ENCODE measurements around the gene SLAMF9.

SLAMF9 gene

DNA sequence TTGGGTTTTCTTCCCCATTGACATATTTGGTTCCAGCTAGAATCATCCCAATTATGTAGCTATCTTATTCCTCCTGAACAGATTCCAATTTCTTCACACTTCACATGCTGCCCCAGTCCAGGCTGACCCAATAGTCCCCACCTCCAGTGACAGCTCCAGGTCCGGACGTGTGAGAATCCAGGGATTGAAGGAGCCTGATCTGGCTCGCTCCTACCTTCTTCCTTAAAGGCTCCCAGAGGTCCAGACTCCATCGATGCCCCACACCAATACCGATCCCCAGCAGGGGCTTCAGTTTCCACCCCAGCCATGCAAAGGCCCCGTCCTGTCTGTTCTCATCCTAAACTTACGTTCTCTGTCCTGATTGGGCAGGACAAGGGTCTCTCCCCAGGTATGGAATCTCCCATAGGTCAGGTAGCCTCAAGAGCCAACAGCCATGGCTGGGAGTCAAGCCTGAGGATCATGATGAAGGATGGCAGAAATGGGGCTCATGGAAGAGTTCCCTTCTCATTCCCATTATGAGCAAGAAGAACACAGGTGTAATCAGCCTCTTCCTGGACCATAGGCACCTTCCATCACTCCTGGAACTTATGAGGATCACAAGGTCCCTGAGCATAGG is 20.4 kb upstream of the SLAMF9 start:
- no peak for DNase-seq (ENCODE audit: low spot score)

DNA sequence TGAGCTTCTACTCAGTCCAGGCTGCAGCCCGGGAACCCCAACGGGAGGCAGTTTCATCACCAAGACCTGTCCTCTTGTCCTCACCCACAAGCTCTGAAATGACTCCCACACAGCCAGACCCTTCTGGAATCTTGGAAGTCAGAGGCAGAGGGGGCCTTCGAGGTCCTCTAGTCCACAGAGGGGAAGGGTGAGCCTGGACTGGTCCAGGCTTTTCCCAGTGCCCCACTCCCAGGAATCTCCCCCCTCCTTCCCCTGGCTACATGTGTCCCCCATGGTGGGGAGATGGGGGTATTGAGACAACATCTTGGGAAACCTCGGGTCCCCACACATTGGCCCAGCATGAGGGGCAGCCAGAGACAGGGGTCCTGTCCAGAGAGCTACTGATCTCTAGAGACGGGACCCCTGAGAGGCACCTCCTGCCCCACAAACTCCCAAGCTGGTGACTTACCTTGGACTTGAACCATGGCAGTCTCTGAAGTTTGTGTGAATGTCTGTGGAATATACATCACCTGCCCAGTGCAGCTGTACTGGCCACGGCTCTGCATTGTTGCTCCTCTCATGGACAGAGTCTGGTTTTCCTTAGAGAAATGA is 19.4 kb upstream of the SLAMF9 start:
- no peak for DNase-seq (ENCODE audit: low spot score)

DNA sequence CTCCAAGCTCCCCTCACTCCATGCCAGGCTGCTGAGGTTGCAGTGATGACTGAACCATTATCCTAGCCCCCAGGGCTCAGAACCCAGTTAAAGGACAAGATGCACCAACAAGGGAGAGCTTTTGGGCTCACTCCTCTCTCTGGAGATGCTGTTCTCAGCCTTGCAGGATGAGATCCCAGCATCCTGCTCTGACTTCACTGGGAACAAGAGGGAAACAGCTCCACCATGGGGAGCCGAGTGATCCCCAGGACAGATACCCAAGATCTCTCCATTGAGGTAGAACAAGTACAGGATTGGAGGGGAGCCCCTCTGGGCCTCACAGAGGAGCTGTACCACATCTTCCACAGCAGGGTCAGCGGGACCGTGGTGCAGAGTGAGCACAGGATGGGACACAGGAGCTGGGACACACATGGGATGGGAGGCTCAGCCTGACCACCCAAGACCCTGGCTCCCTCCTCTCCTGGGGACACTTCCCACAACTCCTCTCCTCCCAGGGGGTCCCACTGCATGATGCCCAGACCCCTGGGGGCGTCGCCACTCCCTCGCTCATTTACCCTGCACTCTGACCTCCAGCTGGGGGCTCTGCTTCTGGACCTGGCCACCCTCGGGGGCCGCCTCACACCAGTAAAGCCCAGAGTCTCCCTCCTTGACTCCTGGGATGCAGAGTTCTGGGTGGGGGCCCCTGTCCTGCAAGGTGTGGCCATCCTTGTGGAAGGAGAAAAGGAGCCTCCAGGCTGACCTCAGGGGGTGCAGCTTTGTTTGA is 18.6 kb upstream of the SLAMF9 start:
- no peak for DNase-seq (ENCODE audit: low spot score)

DNA sequence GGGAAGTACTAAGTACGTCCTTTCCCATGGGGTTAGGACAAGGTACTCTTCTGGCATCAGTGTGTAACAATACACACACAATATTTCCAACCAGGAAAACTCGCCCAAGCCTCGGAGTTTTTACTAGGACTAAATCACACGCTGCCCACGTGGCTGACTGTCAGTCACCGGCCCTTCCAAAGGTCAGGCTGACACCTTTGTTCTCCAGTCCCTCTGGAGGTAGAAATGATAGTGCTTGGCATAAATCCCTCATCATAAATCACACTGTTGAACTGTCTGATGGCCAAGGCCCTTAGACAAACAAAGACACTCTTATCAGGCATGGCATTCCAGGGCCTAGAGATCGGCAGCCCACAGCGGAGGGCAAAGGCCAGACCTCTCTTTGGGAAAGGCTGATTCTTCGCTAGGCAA is 16.9 kb upstream of the SLAMF9 start:
- DNase-seq (ENCODE audit: low spot score), result peak; percentile 83

DNA sequence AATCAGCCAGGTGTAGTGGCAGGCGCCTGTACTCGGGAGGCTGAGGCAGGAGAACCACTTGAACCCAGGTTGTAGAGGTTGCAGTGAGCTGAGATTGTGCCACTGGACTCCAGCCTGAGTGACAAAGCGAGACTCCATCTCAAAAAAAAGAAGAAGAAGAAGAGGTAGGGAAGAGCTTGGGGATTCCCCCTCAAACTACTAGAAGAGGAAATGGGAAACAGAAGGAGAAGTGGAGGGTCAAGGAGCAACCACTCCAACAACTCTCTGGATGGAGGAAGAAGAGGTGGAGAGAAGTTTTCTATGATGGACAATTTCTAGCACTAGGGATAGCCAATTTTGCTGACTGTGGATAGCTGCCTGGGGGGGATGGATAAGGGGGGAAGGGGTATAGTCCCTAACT is 14.9 kb upstream of the SLAMF9 start:
- no peak for DNase-seq (ENCODE audit: low spot score)

DNA sequence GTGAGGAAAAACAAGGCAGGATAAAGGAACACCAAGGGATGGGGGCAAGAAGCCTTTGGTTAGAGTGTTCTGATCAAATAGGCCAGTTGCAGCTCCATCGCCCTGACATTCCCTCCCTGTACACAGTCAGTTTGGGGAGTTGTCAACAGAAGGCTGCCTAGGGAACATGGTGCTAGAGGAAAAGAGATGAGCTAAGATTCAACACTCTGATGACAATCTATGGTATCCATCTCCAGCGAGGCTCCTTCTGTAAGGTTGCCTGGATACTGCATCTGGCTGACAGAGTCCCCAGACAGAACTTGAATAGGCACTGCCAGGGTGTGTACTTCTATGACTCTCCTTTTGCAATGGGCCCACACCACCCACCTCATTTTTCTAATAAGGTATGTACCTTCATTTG is 11.2 kb upstream of the SLAMF9 start:
- DNase-seq (ENCODE audit: low spot score), result no peak

DNA sequence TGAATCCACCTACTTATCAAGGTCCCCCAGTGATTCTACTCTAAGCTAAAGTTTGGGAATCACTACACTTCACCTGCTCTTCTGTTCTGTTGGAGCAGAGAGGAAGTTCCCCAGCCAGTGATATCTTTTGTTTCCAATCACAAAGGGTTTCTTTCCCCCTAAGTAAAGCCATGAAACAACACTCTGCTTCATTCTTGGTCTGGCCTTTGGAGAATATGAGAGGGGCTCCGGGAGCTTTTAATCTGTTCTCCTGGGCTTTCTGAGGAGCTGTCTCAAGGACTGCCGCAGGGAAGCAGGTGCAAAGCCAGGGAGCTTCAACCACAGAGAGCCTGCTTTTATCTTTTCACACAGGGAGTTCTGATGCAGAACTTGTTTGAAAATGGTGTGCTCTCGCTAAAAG is 10.1 kb upstream of the SLAMF9 start:
- no peak for DNase-seq (ENCODE audit: low spot score)

DNA sequence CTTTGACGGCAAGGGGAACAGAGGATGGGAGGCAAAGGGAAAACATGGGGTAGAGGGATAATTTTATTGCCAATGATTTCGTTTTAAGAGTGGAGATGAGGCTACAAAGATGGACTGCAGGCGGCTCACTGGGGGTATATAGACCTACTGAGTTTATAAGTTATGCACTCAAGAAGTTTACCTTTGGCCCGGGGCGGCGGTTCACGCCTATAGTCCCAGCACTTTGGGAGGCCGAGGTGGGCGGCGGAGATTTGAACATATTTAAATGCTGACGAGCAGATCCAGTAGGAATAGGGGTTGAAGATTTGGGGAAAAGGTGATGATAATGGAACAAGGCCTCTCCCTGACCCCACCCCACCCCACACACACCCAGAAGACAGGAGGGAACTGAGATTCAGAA is 8.1 kb upstream of the SLAMF9 start:
- no peak for DNase-seq (ENCODE audit: low spot score)

DNA sequence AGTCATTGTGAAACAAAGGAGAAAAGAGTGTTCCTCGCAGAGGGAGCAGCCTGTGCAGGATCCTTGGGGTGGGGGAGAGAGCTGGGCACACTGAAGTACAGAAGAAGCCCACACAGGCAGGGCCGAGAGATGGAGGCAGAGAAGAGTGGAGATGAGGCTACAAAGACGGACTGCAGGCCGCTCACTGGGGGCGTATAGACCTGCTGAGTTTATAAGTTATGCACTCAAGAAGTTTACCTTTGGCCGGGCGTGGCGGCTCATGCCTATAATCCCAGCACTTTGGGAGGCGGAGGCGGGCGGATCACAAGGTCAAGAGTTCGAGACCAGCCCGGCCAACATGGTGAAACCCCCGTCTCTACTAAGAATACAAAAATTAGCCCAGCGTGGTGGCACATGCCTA is 7.6 kb upstream of the SLAMF9 start:
- DNase-seq (ENCODE audit: low spot score), result no peak

DNA sequence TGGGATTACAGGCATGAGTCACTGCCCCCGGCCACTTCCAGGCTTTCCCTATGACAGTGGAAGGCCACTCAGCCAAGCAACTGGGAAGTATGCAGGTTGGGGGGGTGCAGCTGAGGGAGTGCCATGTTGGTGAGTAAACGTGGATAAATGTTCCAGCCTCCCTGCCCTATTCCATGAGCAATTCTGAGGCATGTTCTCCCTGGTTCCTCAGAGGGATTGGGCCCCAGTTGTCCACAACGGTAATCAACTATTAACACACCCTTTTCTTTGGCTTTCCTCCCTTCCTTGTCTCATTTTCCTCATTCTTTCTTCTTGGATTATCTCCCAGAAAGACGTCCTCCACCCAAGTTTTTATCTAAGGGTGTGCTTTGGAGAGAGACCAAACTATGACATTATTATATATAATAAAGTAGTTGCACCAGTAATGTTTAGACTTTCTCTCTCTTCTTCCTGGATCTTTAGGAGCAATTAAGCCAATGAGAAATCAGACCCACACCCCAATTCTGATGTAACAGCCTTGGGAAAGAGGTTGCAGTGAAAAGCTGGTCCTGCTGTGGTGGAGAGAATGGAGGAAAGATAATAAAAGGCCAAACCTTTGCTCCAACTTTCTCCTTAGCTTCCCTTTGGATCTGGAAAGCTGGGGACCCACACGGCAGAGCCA is 6.8 kb upstream of the SLAMF9 start:
- DNase-seq (ENCODE audit: low spot score), result no peak

DNA sequence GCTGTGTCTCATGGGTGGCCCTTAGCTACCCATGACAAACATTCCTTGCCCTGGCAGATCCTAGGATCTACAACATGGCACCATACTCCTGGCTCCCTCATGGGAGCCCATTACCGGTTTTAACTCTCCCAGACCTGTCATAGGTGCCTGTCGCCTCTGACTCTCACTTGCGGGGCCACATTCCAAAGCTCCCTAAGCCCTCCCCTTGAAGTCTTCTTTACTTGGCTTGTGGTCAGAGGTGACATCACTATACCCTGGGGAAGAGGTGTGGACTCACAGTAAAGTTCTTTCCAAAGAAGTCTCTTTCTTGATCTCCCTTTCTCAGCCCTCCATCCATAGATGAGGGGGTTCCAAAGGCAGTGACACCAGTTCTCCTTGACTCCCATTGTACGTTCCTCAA is 5.4 kb upstream of the SLAMF9 start:
- no peak for DNase-seq (ENCODE audit: low spot score)

DNA sequence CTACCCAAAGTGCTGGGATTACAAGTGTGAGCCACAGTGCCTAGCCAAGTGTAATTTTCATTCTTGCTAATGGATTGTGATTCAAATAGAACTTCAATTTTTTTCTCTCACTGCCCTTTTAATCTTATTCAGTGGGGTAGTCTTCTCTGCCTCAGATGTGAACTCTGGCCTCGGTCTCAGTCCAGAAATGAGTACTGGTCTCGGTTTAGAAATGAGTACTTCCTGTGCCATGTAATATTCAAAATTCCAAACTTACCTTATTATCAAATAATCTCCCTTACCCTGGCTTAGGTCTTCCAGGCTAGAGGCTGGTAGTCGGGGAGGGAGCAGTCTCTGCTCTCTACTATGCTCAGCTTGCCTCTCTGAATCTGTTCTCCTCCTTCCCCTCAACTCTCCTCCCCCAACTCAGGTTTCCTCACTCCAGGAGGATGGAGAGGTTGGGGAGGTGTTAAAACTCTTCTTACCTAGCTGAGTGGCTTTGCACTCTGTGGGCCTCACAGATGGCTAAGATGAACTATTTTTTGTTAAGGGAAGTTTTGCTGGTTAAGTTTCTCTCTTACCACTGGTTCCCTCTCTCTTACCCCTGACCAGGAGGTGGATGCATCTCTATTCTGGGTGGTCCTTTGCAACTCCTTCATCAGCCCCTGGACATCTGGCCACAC is 4.8 kb upstream of the SLAMF9 start:
- DNase-seq (ENCODE audit: low spot score), result no peak

DNA sequence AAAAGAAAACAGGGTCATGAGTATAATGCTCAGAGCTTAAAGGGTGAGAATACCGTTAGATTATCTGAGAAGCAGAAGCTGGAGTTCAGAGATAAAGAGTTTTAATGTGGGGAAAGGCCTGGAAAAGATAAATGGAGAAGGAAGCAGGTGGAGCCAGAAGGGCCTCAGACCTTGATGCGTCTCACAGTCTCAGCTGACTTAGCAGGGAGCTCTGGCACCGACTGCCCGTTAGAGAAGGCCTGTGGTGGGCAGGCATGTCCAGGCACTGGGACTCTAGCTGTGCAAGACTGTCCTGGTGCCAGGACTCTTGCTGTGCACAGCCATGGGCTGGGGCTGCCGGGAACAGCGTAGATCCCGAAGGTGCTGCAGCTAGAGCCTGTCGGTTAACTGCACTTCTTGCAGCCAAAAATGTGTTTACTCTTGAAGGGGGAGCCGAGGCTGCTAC is 3.8 kb upstream of the SLAMF9 start:
- no peak for DNase-seq (ENCODE audit: low spot score)

DNA sequence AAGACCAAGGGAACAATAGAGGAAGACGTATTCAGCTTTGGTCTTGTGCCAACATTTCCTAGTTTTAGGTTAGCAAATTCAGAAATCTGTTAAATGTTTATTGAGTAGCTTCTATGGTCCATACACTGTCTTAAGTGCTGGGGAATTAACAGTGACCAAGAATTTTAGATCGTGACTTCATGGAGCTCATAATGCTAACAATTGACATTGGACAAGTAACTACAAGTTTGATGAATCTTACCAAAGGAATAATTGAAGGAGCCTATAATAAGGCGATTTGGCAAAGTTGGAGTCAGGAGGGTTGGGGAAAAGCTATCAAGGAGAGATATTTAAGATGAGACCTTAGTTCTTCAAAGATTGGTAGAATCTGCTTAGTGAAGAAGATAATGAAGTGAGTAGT is 1.4 kb upstream of the SLAMF9 start:
- DNase-seq (ENCODE audit: low spot score), result no peak

DNA sequence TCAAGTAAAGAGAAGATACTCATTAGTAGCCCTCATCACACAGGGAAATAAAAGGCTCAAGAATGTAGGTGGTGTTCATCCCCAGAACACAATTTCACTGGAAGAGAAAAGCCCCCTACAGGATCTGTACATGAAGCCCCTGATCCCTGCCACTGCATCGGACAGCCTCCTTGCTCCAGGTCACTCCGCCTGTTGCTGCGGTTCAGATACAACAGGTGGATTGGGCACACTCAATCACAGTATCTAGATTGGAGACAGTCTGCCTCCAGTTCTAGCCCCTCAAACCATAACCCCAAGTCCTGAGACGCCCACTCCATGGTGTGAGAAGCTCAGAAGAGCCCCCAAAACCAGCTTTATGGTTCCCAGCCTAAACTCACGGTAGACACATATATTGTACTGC is 1.1 kb downstream of the SLAMF9 start:
- DNase-seq (ENCODE audit: low spot score), result no peak

DNA sequence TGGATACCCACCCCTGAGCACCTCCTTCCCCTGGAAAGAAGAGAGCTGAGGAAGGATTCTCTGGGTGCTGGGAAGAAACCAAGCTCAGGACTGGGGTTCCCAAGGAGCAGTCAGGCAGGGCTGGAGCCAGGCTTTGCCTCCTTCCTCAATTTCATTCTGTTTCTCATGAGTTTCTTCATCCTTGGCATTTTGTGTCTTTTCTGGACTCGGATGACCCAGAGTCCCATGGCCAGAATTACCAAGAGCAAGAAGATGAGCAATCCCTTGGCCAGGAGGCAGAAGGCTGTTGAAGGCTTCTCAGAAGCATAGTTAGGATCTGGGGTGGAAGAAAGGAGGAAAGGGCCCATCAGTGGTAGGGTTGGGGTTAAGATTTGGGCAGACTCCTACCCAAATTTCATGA is 2.5 kb downstream of the SLAMF9 start:
- DNase-seq (ENCODE audit: low spot score), result no peak

DNA sequence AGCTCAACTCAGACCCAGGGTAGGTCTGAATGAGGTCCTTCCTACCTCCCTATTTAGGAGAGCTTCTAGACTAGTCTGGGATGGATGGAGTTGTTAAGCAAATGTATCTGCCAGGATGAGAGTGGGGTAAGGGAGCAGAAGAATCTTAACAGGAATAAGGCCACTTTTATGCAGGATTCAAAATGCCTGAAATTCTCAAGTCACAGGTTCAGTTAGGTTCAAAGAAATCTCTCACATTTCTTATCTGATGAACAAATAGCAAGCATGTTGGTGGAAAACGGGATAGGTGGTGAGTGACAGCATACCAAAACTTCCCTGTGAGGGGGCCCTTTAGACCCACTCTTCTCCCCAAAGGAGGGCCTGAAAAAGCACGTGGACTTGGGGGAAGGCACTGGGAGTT is 3.0 kb downstream of the SLAMF9 start:
- DNase-seq (ENCODE audit: low spot score), result no peak

DNA sequence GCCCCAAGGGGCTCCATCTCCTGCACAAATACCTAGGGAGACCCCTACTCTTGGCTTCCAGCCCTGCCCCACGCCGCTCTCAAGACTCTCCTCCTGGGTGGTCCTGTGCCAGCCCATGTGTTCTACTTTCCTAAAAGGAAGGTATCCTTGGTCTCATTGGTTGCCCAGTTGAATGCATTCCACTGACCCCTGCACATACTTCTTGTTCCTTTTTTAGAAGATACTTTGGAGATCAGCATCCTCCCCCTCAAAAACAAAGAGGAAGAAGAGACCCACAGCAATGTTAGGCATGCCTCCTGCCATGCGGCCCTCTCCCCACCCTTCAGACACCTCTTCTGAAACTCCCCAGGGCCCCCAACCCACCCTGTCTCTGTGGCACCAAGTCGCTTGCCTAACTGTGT is 4.1 kb downstream of the SLAMF9 start:
- DNase-seq (ENCODE audit: low spot score), result no peak

DNA sequence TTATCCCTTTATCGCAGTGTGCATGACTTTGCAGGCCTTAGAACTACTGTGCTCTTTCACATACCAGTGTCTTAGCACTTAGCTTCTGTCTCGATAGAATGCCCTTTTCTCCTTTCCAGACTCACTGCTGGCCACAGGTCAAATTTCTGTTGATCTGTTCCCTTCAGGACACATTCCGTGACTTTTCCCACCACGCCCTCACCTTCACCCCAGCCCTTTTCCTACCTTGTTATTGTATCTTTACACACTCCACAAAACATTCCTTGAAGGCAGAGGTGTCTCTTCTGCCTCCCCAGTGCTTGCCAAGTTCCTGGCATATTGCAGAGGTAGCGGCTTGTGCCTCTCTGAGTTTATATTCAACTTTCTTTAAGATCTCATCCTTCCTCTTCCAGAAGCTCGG is 4.9 kb downstream of the SLAMF9 start:
- DNase-seq (ENCODE audit: low spot score), result no peak

DNA sequence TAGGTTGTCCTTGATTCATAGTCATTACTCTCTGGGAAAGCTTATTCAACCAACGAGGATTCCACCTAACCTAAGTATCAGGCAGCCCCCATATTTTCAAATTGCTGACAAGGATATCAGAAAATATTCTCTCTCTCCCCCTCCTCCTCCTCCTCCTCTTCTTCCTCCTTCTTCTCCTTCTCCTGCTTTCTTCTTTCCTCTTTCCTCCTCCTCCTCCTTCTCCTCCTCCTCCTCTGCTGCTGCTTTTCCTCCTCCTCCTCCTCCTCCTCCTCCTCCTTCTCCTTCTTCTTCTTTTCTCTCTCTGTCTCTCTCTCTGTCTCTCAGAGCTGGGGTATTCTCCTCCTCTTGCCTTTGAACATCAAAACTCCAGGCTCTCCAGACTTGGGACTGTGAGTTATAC is 6.1 kb downstream of the SLAMF9 start:
- no peak for DNase-seq (ENCODE audit: low spot score)

DNA sequence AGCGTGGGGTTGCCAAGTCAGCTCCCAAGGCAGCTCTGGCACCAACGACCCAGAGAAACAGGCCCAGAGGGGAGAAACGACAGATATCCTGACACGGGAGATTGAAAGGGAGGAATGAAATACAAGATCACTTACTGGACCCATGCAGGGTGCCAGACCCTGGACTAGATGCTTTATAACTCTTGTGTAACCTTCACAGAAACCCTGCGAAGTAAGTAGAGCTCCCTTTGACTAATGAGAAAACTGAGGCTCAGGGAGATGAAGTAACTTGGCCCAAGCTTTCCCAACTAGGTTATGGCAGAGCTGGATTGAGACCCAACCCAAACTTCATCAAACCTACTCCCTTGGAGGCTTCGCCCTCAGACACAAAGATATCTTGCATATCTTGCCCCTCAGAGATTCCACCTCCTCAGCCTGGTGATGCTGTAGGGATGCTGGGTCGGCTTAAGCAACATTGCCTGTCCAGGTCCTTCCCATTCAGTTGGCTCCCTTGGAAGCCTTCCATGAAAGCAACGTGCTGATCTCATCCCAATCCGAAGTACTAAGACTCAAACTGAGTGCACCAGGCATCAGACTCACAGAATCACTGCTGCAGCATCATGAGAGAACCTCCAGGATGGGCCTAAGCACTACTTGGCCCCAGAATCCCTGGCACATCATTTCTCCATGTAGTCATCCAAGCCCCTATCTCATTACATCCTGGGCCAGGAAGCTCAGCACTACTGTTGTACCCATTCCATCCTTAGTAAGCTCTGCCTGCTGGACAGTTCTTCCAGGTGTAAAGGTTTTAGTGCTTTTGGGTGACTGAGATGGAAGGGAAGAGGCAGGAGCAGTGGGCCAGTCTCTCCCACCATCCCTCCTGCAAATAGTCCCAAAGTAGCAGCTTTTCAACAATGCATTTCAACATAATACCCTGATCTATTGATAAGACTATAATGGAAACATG is 7.5 kb downstream of the SLAMF9 start:
- DNase-seq (ENCODE audit: low spot score), result no peak

Data from SW480 (cell line).